GM23338 (cell line): ENCODE data around the gene TPCN2.

ENCODE experiments used
- CREB1 ChIP-seq: fragments of 250-450 bp; sonication (Bioruptor Pico); IDR thresholded peaks from 2 replicates; pipeline ENCODE4 v1.5.0; 2020; ENCODE audit warnings: low read depth, mild to moderate bottlenecking, moderate library complexity
- CTCF ChIP-seq, 2 experiments: fragments of 200-600 bp in 1 of 2; sonication (generic) in 1 of 2; conservative IDR thresholded peaks; 2 replicates each; pipeline versions ENCODE4 v1.5.1 to v1.6.1; 2016 to 2017; ENCODE audit warnings: antibody characterized with exemption in 2 of 2, low read depth in 2 of 2, mild to moderate bottlenecking in 2 of 2, moderate library complexity in 1 of 2
- ETS1 ChIP-seq: IDR thresholded peaks from 2 replicates; pipeline ENCODE4 v1.6.1; 2016; ENCODE audit warnings: antibody characterized with exemption
- EZH2 ChIP-seq: fragments of 200-600 bp; sonication (generic); IDR thresholded peaks from one replicate; pipeline ENCODE4 v1.8.0; 2017; ENCODE audit warnings: antibody characterized with exemption, mild to moderate bottlenecking, low read depth; ENCODE audit not compliant: unreplicated experiment
- EZH2phosphoT487 ChIP-seq: fragments of 200-600 bp; sonication (generic); IDR thresholded peaks from one replicate; pipeline ENCODE4 v1.8.1; 2018; ENCODE audit warnings: antibody characterized with exemption; ENCODE audit not compliant: unreplicated experiment
- JUNB ChIP-seq: IDR thresholded peaks from one replicate; pipeline ENCODE4 v1.6.1; 2016; ENCODE audit warnings: antibody characterized with exemption; ENCODE audit not compliant: unreplicated experiment
- NANOG ChIP-seq: IDR thresholded peaks from 2 replicates; pipeline ENCODE4 v1.6.1; 2016; ENCODE audit warnings: antibody characterized with exemption, borderline replicate concordance
- POLR2AphosphoS5 ChIP-seq: IDR thresholded peaks from 2 replicates; pipeline ENCODE4 v1.6.1; 2016; ENCODE audit warnings: antibody characterized with exemption, low read depth
- REST ChIP-seq: IDR thresholded peaks from one replicate; pipeline ENCODE4 v1.6.1; 2018; ENCODE audit warnings: antibody characterized with exemption; ENCODE audit not compliant: unreplicated experiment
- ZNF114 ChIP-seq: fragments of 250-450 bp; sonication (Bioruptor Pico); IDR thresholded peaks from 2 replicates; pipeline ENCODE4 v1.5.0; 2020; ENCODE audit warnings: mild to moderate bottlenecking, moderate library complexity
- ZNF331 ChIP-seq: fragments of 250-450 bp; sonication (Bioruptor Pico); IDR thresholded peaks from 2 replicates; pipeline ENCODE4 v1.5.0; 2020; ENCODE audit warnings: low read depth, mild to moderate bottlenecking, moderate library complexity

- TF ChIP-seq POLR2AphosphoS5 (no peak), CTCF (conservative IDR thresholded peaks at IDR 0.05; ENCODE audit: low read depth in 2 of 2) (no peak), EZH2phosphoT487 (no peak), EZH2 (no peak), REST (no peak), CREB1 (CRISPR knock-in tag) (no peak), ETS1 (no peak), ZNF114 (CRISPR knock-in tag) (no peak), ZNF331 (CRISPR knock-in tag) (no peak), NANOG (no peak), JUNB (no peak)
Measured at GRCh38 chr11:69148806-69149205, 100.1 kb downstream of the TPCN2 start.
